Mammary epithelial cell (primary cell): ENCODE measurements around the gene YWHAH.

Experiments used
- EZH2 ChIP-seq: IDR thresholded peaks from 2 replicates; pipeline ENCODE4 v1.6.1; 2012; ENCODE audit warnings: low read length, inconsistent platforms, borderline replicate concordance
- TF ChIP-seq, protein P1 (sequence below), 2 donors: IDR thresholded peaks in 1 of 2; conservative IDR thresholded peaks in 1 of 2; 2 replicates each; pipeline ENCODE4 v1.5.1; 2011 to 2012; ENCODE audit warnings: inconsistent platforms in 2 of 2, low read length in 2 of 2, mild to moderate bottlenecking in 2 of 2, control low read depth in 1 of 2, low read depth in 1 of 2; ENCODE audit not compliant: insufficient read depth in 1 of 2; ENCODE audit errors: extremely low read depth in 1 of 2

DNA sequence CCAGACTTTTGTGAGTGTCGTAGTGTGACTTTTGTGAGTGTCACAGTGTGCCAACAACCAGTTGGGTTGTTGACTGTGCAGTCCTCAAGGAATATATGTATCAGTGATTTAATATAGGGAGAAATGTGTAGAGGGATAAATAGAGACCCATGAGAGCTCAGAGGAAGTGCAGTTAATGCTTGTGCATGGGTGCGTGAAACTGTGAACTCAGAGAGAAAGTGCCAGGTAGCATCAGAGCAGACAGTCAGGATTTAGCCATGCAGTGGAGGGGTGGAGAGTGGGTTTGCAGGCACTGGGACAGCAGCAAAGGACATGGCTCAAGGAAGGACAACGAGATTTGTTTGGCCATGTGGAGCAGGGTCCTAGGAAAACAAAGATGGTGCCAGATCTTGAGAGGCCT is 33.6 kb downstream of the YWHAH start:
- no peak for TF ChIP-seq EZH2
- TF ChIP-seq, protein P1, sequence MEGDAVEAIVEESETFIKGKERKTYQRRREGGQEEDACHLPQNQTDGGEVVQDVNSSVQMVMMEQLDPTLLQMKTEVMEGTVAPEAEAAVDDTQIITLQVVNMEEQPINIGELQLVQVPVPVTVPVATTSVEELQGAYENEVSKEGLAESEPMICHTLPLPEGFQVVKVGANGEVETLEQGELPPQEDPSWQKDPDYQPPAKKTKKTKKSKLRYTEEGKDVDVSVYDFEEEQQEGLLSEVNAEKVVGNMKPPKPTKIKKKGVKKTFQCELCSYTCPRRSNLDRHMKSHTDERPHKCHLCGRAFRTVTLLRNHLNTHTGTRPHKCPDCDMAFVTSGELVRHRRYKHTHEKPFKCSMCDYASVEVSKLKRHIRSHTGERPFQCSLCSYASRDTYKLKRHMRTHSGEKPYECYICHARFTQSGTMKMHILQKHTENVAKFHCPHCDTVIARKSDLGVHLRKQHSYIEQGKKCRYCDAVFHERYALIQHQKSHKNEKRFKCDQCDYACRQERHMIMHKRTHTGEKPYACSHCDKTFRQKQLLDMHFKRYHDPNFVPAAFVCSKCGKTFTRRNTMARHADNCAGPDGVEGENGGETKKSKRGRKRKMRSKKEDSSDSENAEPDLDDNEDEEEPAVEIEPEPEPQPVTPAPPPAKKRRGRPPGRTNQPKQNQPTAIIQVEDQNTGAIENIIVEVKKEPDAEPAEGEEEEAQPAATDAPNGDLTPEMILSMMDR (conservative IDR thresholded peaks at IDR 0.05 in 1 of 2, IDR thresholded peaks at IDR 0.05 in 1 of 2; ENCODE audit: extremely low read depth in 1 of 2, insufficient read depth in 1 of 2, low read depth in 1 of 2, low read length in 2 of 2): no peak
